ENCODE measurements around the gene CDK19.

DNA sequence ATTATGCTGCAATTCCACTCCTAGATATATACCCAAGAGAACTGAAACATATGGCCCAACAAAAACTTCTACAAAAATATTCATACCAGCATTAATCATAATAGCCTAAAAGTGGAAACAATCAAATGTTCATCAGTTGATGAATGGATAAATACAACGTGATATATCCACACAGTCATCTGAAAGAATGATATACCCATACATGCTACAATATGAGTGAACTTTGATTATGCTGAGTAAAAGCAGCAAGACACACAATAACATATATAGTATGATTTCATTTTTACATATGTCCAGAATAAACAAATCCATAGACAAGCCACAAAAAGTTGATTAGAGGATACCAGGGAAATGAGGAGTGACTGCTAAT lies 30.7 kb downstream of the CDK19 start:
- TF ChIP-seq, protein P1, sequence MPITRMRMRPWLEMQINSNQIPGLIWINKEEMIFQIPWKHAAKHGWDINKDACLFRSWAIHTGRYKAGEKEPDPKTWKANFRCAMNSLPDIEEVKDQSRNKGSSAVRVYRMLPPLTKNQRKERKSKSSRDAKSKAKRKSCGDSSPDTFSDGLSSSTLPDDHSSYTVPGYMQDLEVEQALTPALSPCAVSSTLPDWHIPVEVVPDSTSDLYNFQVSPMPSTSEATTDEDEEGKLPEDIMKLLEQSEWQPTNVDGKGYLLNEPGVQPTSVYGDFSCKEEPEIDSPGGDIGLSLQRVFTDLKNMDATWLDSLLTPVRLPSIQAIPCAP (CRISPR knock-in tag; IDR thresholded peaks at IDR 0.05), result no peak
- TF ChIP-seq, protein P2, sequence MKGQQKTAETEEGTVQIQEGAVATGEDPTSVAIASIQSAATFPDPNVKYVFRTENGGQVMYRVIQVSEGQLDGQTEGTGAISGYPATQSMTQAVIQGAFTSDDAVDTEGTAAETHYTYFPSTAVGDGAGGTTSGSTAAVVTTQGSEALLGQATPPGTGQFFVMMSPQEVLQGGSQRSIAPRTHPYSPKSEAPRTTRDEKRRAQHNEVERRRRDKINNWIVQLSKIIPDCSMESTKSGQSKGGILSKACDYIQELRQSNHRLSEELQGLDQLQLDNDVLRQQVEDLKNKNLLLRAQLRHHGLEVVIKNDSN (CRISPR knock-in tag; IDR thresholded peaks at IDR 0.05), result no peak
- no peak for TF ChIP-seq ESRRA (CRISPR knock-in tag; IDR thresholded peaks at IDR 0.05; ENCODE audit: borderline replicate concordance)
- TF ChIP-seq, protein P3, sequence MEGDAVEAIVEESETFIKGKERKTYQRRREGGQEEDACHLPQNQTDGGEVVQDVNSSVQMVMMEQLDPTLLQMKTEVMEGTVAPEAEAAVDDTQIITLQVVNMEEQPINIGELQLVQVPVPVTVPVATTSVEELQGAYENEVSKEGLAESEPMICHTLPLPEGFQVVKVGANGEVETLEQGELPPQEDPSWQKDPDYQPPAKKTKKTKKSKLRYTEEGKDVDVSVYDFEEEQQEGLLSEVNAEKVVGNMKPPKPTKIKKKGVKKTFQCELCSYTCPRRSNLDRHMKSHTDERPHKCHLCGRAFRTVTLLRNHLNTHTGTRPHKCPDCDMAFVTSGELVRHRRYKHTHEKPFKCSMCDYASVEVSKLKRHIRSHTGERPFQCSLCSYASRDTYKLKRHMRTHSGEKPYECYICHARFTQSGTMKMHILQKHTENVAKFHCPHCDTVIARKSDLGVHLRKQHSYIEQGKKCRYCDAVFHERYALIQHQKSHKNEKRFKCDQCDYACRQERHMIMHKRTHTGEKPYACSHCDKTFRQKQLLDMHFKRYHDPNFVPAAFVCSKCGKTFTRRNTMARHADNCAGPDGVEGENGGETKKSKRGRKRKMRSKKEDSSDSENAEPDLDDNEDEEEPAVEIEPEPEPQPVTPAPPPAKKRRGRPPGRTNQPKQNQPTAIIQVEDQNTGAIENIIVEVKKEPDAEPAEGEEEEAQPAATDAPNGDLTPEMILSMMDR (IDR thresholded peaks at IDR 0.05), result no peak
- no peak for TF ChIP-seq CREB1 (CRISPR knock-in tag; IDR thresholded peaks at IDR 0.05)
- TF ChIP-seq, protein P4, sequence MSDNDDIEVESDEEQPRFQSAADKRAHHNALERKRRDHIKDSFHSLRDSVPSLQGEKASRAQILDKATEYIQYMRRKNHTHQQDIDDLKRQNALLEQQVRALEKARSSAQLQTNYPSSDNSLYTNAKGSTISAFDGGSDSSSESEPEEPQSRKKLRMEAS (CRISPR knock-in tag; IDR thresholded peaks at IDR 0.05), result no peak
- TF ChIP-seq, protein P5, sequence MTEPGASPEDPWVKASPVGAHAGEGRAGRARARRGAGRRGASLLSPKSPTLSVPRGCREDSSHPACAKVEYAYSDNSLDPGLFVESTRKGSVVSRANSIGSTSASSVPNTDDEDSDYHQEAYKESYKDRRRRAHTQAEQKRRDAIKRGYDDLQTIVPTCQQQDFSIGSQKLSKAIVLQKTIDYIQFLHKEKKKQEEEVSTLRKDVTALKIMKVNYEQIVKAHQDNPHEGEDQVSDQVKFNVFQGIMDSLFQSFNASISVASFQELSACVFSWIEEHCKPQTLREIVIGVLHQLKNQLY (CRISPR knock-in tag; IDR thresholded peaks at IDR 0.05), result no peak
- TF ChIP-seq, protein P6, sequence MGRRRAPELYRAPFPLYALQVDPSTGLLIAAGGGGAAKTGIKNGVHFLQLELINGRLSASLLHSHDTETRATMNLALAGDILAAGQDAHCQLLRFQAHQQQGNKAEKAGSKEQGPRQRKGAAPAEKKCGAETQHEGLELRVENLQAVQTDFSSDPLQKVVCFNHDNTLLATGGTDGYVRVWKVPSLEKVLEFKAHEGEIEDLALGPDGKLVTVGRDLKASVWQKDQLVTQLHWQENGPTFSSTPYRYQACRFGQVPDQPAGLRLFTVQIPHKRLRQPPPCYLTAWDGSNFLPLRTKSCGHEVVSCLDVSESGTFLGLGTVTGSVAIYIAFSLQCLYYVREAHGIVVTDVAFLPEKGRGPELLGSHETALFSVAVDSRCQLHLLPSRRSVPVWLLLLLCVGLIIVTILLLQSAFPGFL (CRISPR knock-in tag; IDR thresholded peaks at IDR 0.05; ENCODE audit: borderline replicate concordance), result no peak
- TF ChIP-seq ATF1 (CRISPR knock-in tag; IDR thresholded peaks at IDR 0.05), result no peak
- no peak for TF ChIP-seq ZBTB21 (CRISPR knock-in tag; IDR thresholded peaks at IDR 0.05; ENCODE audit: borderline replicate concordance)
- TF ChIP-seq TEAD4 (CRISPR knock-in tag; IDR thresholded peaks at IDR 0.05), result no peak
- TF ChIP-seq, protein P7, sequence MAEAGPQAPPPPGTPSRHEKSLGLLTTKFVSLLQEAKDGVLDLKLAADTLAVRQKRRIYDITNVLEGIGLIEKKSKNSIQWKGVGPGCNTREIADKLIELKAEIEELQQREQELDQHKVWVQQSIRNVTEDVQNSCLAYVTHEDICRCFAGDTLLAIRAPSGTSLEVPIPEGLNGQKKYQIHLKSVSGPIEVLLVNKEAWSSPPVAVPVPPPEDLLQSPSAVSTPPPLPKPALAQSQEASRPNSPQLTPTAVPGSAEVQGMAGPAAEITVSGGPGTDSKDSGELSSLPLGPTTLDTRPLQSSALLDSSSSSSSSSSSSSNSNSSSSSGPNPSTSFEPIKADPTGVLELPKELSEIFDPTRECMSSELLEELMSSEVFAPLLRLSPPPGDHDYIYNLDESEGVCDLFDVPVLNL (CRISPR knock-in tag; IDR thresholded peaks at IDR 0.05; ENCODE audit: borderline replicate concordance, low read depth), result no peak
- TF ChIP-seq RELA (CRISPR knock-in tag; IDR thresholded peaks at IDR 0.05; ENCODE audit: borderline replicate concordance), result no peak

Measured in WTC11 (cell line).